HG03565 (cell line): ENCODE results near the gene SLC25A29.

Source experiments
- ATAC-seq: cut with Tn5 transposase; IDR thresholded peaks from one replicate; pipeline ENCODE4 v1.9.1; 2021; ENCODE audit warnings: mild to moderate bottlenecking, moderate library complexity; ENCODE audit not compliant: unreplicated experiment

SLC25A29 gene

GRCh38 chr14:100282766-100283419 lies 23.4 kb downstream of the SLC25A29 start:
- no peak for ATAC-seq

GRCh38 chr14:100282083-100282350 lies 24.2 kb downstream of the SLC25A29 start:
- no peak for ATAC-seq

DNA sequence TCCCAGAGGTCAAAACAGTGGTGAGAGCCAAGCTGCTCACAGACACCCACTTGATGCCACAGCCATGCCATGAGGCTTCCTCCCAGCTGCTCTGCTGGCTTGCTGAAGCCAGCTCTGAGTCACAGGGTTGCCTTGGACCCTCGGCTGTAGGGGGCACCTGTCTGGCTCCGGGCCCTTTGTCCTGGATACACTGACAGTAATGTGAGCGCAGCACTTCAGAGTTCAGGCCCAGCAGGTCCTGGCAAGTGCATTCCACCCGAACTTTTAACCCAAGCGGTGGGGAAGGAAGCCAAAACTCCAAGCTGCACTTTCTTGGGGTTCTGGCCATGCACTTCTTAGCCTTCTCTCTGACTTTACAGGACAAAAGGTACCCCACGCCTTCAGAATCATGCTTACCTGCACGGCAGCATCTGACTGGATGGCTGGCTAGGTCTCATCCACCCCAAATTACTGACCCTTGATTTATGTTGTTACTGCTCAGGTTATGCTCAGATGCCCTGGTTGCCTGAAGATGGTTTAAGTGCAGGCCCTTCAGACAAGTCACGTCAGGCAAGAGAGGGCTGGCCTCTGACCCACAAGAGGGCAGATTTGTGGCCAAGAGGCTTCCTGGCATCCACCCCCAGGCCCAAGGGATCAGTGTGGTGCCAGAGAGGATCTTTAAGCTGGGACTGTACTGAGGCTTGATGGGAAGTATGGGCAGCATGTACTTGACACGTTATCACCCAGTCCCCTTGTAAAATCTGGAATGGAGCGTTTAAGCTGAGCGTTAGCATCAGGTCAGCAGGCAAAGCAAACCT lies 24.8 kb downstream of the SLC25A29 start:
- ATAC-seq: no peak

DNA sequence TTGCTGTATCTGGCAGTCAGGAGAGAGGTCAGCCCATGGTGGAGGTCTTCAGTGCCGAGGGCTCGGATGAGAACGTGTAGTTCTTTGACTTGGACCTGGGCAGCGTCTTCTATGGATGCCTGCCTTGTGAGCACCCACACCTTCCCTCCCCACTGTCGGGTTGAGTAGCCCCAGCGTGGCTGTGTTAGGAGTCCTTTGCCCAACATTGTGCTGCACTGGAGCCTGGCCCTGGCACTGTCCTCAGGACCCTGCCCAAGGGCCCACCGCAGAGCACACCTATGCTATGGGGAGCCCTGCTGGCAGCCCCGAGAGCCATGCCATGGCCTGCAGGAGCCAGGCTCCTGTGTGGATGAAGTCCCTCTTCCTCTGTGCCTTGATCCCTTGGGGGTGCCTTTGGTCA lies 26.7 kb downstream of the SLC25A29 start:
- ATAC-seq: no peak

DNA sequence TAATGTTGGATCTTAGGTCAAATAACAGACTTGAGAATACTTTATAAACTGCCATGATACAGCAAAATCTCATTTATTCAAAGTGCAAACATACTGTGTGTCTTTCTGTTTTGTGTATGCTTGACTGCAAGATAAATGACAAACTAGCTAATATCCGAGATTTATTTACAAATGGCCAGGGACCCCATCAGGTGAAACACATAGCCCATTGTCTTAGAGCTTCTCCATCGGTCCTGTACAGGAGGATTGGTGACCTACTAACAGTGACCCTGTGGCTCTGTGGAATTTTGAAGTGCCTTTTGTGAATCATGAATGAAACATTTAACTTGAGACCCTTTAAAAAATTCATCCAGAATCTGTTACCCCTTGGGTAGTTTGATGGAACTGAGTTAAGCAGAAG lies 27.1 kb downstream of the SLC25A29 start:
- ATAC-seq: no peak

- no peak for ATAC-seq
Measured at GRCh38 chr14:100278702-100279101, 27.5 kb downstream of the SLC25A29 start.

- no peak for ATAC-seq
Measured at GRCh38 chr14:100275214-100275613, 31.0 kb downstream of the SLC25A29 start.

GRCh38 chr14:100274250-100274649 lies 32.0 kb downstream of the SLC25A29 start:
- ATAC-seq: no peak

DNA sequence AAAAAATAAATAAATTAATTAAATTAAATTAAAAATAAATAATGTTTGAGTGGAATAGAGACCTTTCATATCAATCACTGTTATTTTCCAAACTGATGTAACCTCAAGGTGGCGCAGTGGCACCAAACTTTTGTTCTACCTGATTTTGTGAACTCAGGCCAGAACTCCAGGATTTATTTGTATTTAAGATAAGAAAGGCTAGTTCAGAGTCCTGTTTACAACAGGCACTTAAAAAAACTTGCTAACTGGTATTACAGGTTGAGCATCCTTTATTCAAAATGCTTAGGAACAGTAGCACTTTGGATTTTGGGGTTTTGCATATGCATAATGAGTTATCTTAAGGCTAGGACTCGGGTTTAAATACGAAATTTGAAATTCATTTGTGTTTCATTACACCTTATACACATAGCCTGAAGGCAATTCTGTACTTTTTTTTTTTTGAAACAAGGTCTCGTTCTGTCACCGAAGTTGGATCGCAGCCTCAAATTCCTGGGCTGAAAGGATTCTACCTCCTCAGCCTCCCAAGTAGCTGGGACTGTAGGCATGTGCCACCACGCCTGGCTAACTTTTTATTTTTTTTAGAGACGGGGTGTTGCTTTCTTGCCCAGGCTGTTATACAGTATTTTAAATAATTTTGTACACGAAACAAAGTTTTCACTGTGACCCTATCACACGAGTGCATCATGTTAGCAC lies 34.9 kb downstream of the SLC25A29 start:
- no peak for ATAC-seq

- no peak for ATAC-seq
Measured at GRCh38 chr14:100268591-100269207, 37.5 kb downstream of the SLC25A29 start.

DNA sequence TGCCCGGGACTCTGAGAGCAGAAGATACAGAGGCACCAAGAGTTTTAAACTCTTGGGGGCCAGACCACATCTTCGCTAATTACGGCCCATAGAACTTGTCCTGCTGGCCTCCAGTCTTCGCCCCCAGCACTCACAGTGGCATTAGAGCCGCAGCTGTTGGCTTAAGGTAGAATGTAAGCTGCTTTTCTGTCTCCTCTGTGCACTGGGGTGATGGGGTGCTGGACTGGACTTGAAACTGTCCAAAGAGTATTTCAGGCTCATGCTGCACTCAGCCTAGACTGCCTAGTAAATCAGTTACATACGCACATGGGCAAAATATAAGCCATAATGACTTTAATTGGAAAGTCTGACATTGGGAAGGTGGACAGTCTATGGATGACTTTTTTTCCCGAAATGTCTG lies 38.3 kb downstream of the SLC25A29 start:
- ATAC-seq: no peak

- ATAC-seq: no peak
Measured at GRCh38 chr14:100263141-100263540, 43.1 kb downstream of the SLC25A29 start.

DNA sequence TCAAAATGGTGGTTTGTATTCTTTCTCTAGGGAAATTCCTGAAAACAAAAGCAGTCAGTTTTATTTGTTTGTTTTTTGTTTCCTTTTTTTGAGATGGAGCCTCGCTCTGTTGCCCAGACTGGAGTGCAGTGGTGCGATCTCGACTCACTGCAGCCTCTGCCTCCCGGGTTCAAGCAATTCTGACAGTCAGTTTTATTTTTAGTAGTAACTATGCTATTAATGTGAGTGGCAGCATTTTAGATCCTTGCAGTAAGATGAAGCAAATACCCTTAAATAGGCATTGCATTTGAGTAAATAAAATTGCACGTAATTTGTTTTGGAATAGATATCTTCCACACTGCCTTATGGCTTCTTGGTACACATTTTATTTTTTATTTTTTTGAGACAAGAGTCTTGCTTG lies 43.7 kb downstream of the SLC25A29 start:
- ATAC-seq: no peak

- no peak for ATAC-seq
Measured at GRCh38 chr14:100261621-100262020, 44.6 kb downstream of the SLC25A29 start.

DNA sequence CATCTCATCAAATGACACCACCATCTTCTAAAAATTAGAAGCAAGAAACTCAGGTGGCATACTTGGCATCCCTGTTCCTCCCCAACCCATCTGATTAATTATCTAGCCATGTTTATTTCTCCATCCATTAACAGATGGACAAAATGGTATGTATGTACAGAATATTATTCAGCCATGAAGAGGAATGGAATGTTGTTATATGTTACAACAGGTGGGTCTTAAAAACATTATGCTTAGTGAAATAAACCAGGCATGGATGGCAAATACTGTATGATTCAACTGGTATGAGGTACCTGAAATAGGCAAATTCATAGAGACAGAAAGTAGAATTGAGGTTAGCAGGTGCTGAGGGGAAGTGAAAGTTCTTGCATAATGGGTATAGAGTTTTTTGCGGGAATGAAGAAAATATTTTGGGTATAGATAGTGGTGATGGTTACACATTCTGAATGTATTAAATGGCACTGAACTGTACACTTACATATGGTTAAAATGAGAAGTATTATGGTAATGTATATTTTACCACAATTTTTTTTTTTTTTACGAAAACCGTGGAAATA lies 49.8 kb downstream of the SLC25A29 start:
- peak; percentile 55 for ATAC-seq

- no peak for ATAC-seq
Measured at GRCh38 chr14:100252684-100253083, 53.6 kb downstream of the SLC25A29 start.

GRCh38 chr14:100250732-100251465 lies 55.3 kb downstream of the SLC25A29 start:
- ATAC-seq: no peak

- ATAC-seq: no peak
Measured at GRCh38 chr14:100246809-100247428, 59.3 kb downstream of the SLC25A29 start.

GRCh38 chr14:100243020-100243419 lies 63.2 kb downstream of the SLC25A29 start:
- no peak for ATAC-seq

DNA sequence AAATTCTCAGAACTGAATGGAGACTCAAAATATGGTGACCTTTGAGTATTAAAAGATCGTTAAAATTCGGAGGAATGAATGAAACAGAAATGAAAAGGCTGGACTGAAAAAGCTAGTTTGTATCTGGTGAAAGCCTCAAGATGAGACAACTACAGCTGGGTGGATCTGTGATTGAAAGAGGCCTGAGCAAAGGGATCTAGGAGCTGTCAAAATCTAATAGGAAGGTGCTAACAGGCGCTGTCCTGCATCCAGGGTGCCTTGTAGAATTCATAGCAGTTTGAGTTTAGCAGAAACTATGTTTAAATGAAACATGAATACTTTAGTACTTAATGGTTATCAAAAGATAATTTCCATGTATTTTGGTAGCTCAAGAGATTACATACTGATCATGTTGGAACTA lies 65.0 kb downstream of the SLC25A29 start:
- no peak for ATAC-seq
